SK-N-SH (cell line): ENCODE data around the gene SSBP1. TPM values are rescaled to one million over a fixed set of nuclear protein-coding genes. Genes with fewer than 3 reads are reported as not detected.

Source experiments
- CTCF ChIA-PET: fragments of 300-600, 350-600 bp; formaldehyde crosslinking; extraction: SDS; loops from one replicate; lab custom pipeline; 2021; lab: Yijun Ruan, JAX
- POLR2A ChIA-PET: fragments of 350-600 bp; sonication (Branson Sonifier 250); formaldehyde crosslinking; extraction: SDS; loops from one replicate; lab custom pipeline; 2020; ENCODE audit warnings: antibody characterized with exemption, inconsistent platforms; lab: Yijun Ruan, JAX
- DNase-seq: peaks from one replicate; pipeline ENCODE4 v3.0.0; 2012
- H2AFZ ChIP-seq: fragments of 200-600 bp; sonication (generic); 2 replicates; pipeline ENCODE4 v1.8.1; 2016; ENCODE audit warnings: antibody characterized with exemption, mild to moderate bottlenecking, low read depth
- H3F3A ChIP-seq: fragments of 200-600 bp; sonication (generic); replicated peaks from 2 replicates; pipeline ENCODE3; 2016; ENCODE audit warnings: antibody characterized with exemption, mild to moderate bottlenecking; ENCODE audit not compliant: insufficient read depth
- H3K27ac ChIP-seq, 2 experiments: fragments of 200-500 bp in 1 of 2; fragments of 200-600 bp in 1 of 2; sonication (Bioruptor generic) in 1 of 2; sonication (generic), shearing (Covaris generic) in 1 of 2; 2 replicates each; pipeline versions ENCODE4 v1.5.1 to v1.6.1; 2014 to 2016; ENCODE audit warnings: low read depth in 2 of 2, inconsistent platforms in 1 of 2, low read length in 1 of 2, mild to moderate bottlenecking in 1 of 2, mixed read lengths in 1 of 2
- H3K27me3 ChIP-seq: fragments of 200-600 bp; sonication (generic), shearing (Covaris generic); 2 replicates; pipeline ENCODE4 v1.6.1; 2016; ENCODE audit warnings: mixed run types; ENCODE audit not compliant: insufficient read depth
- H3K36me3 ChIP-seq, 2 experiments: fragments of 200-500 bp in 1 of 2; fragments of 200-600 bp in 1 of 2; sonication (Bioruptor generic) in 1 of 2; sonication (generic) in 1 of 2; replicated peaks in 1 of 2; 2 replicates each; pipeline versions ENCODE3 to v1.5.1; 2014 to 2016; ENCODE audit warnings: low read length in 1 of 2, mild to moderate bottlenecking in 1 of 2; ENCODE audit not compliant: insufficient read depth in 2 of 2, control insufficient read depth in 1 of 2
- H3K4me1 ChIP-seq, 2 experiments: fragments of 200-500 bp in 1 of 2; fragments of 200-600 bp in 1 of 2; sonication (Bioruptor generic) in 1 of 2; sonication (generic), shearing (Covaris generic) in 1 of 2; 2 replicates each; pipeline versions ENCODE4 v1.5.1 to v1.6.1; 2014 to 2016; ENCODE audit warnings: low read depth in 1 of 2, low read length in 1 of 2, mixed run types in 1 of 2; ENCODE audit not compliant: insufficient read depth in 2 of 2, control insufficient read depth in 1 of 2
- H3K4me2 ChIP-seq: fragments of 200-600 bp; sonication (generic), shearing (Covaris generic); 2 replicates; pipeline ENCODE4 v1.6.1; 2017; ENCODE audit warnings: mixed run types
- H3K4me3 ChIP-seq, 2 experiments: fragments of 200-500 bp in 1 of 2; fragments of 200-600 bp in 1 of 2; sonication (Bioruptor generic) in 1 of 2; sonication (generic), shearing (Covaris generic) in 1 of 2; 2 replicates each; pipeline versions ENCODE4 v1.5.1 to v1.8.1; 2014 to 2016; ENCODE audit warnings: low read depth in 2 of 2, inconsistent platforms in 1 of 2, low read length in 1 of 2, mild to moderate bottlenecking in 1 of 2, mixed read lengths in 1 of 2, moderate library complexity in 1 of 2
- H3K79me2 ChIP-seq: fragments of 200-600 bp; sonication (generic); 2 replicates; pipeline ENCODE4 v1.8.1; 2017; ENCODE audit warnings: mild to moderate bottlenecking; ENCODE audit not compliant: insufficient read depth
- H3K9ac ChIP-seq: fragments of 200-600 bp; sonication (generic); 2 replicates; pipeline ENCODE4 v1.6.1; 2017; ENCODE audit warnings: mixed run types
- H3K9me2 ChIP-seq: fragments of 200-600 bp; sonication (generic); 2 replicates; pipeline ENCODE4 v1.6.1; 2017; ENCODE audit warnings: mixed run types
- H3K9me3 ChIP-seq: fragments of 200-600 bp; sonication (generic); 2 replicates; pipeline ENCODE4 v1.6.1; 2017; ENCODE audit warnings: mixed run types, mild to moderate bottlenecking, moderate library complexity
- H4K20me1 ChIP-seq: fragments of 200-600 bp; sonication (generic); 2 replicates; pipeline ENCODE4 v1.6.1; 2017; ENCODE audit warnings: mild to moderate bottlenecking, mixed run types; ENCODE audit not compliant: insufficient read depth
- CHD2 ChIP-seq: fragments of 150-350 bp; IDR thresholded peaks from 2 replicates; pipeline ENCODE4 v1.6.1; 2018; ENCODE audit warnings: low read length; ENCODE audit not compliant: partially characterized antibody
- ELF1 ChIP-seq: IDR thresholded peaks from 2 replicates; pipeline ENCODE4 v1.4.0; 2012
- EP300 ChIP-seq, 2 experiments: IDR thresholded peaks; 2 replicates each; pipeline versions ENCODE4 v1.4.0 to v1.6.1; 2012; ENCODE audit warnings: borderline replicate concordance in 1 of 2, low read depth in 1 of 2, low read length in 1 of 2
- FOSL2 ChIP-seq: IDR thresholded peaks from 2 replicates; pipeline ENCODE4 v1.4.0; 2012; ENCODE audit warnings: low read depth, mild to moderate bottlenecking, moderate library complexity, borderline replicate concordance
- FOXM1 ChIP-seq: IDR thresholded peaks from 2 replicates; pipeline ENCODE4 v1.4.0; 2012; ENCODE audit warnings: low read depth, mild to moderate bottlenecking
- GABPA ChIP-seq: IDR thresholded peaks from 2 replicates; pipeline ENCODE4 v1.4.0; 2012; ENCODE audit warnings: low read depth, mild to moderate bottlenecking
- GATA2 ChIP-seq: sonication (generic); formaldehyde crosslinking; IDR thresholded peaks from 2 replicates; pipeline ENCODE4 v1.5.0; 2020; ENCODE audit warnings: mild to moderate bottlenecking, missing genetic modification reagents
- IRF3 ChIP-seq: fragments of 150-350 bp; IDR thresholded peaks from 2 replicates; pipeline ENCODE4 v1.6.1; 2016; ENCODE audit warnings: mild to moderate bottlenecking, low read depth, low read length
- MAX ChIP-seq: IDR thresholded peaks from 2 replicates; pipeline ENCODE4 v1.4.0; 2012; ENCODE audit warnings: low read depth
- MEF2A ChIP-seq: IDR thresholded peaks from 2 replicates; pipeline ENCODE4 v1.4.0; 2012; ENCODE audit warnings: low read depth, borderline replicate concordance
- MXI1 ChIP-seq: IDR thresholded peaks from 2 replicates; pipeline ENCODE4 v1.6.1; 2012; ENCODE audit warnings: mild to moderate bottlenecking, low read depth, low read length, improper control_type of control experiment
- NFIC ChIP-seq: IDR thresholded peaks from 2 replicates; pipeline ENCODE4 v1.4.0; 2012; ENCODE audit warnings: borderline replicate concordance
- NRF1 ChIP-seq: IDR thresholded peaks from 2 replicates; pipeline ENCODE4 v1.6.1; 2012; ENCODE audit warnings: low read depth, mild to moderate bottlenecking, low read length
- RAD21 ChIP-seq: IDR thresholded peaks from 2 replicates; pipeline ENCODE4 v1.6.1; 2012; ENCODE audit warnings: mild to moderate bottlenecking, low read length
- RCOR1 ChIP-seq: fragments of 150-350 bp; IDR thresholded peaks from 2 replicates; pipeline ENCODE4 v1.6.1; 2017; ENCODE audit warnings: antibody characterized with exemption, low read length
- RXRA ChIP-seq: IDR thresholded peaks from 2 replicates; pipeline ENCODE4 v1.4.0; 2012; ENCODE audit warnings: low read depth, mild to moderate bottlenecking, borderline replicate concordance
- SIN3A ChIP-seq: IDR thresholded peaks from 2 replicates; pipeline ENCODE4 v1.6.1; 2012; ENCODE audit warnings: low read depth, mild to moderate bottlenecking, low read length, moderate library complexity, borderline replicate concordance
- SMC3 ChIP-seq: IDR thresholded peaks from 2 replicates; pipeline ENCODE4 v1.6.1; 2012; ENCODE audit warnings: low read depth, low read length, improper control_type of control experiment
- TCF12 ChIP-seq: IDR thresholded peaks from 2 replicates; pipeline ENCODE4 v1.4.0; 2012
- TEAD4 ChIP-seq: IDR thresholded peaks from 2 replicates; pipeline ENCODE4 v1.4.0; 2012; ENCODE audit warnings: mild to moderate bottlenecking, borderline replicate concordance; ENCODE audit not compliant: insufficient read depth
- WGBS: methylation state at CpG from one replicate; pipeline ENCODE4 v1.1.6; 2017; ENCODE audit warnings: low lambda C conversion rate; 5-methylcytosine and 5-hydroxymethylcytosine counted together
- polyA plus RNA-seq, 3 experiments: library from polyadenylated mRNA; depleted of rRNA; stranded (reverse); fragments of >200 nt; gene quantifications; 2 replicates each; pipeline ENCODE4 v1.2.3, GENCODE V29; 2012

Gene SSBP1
- polyA plus RNA-seq, 1 of the 3 experiments (the other 2 are of a cell fraction) = 212 TPM

- Histone ChIP-seq H3K9me3 (no peaks in the 10 kb centered on the region), H2AFZ (peak overlapping the region; percentile 49; the same call in 1 of the 2 replicates), H4K20me1 (peaks cover 23% of the 10 kb centered on the region), H3F3A (peaks cover 9% of the 10 kb centered on the region), H3K4me1 (peaks cover 14 to 17% of the 10 kb centered on the region in 2 experiments; a peak in 3 of 4 replicates), H3K9ac (peak overlapping the region; percentile 63; the same call in 1 of the 2 replicates), H3K9me2 (no peaks in the 10 kb centered on the region), H3K36me3 (no peaks in the 10 kb centered on the region), H3K4me2 (peak overlapping the region; percentile 63; the same call in 1 of the 2 replicates), H3K27ac (peak overlapping the region; percentile 38 to 45; a peak in 2 of 4 replicates), H3K27me3 (no peaks in the 10 kb centered on the region), H3K79me2 (peaks cover 41% of the 10 kb centered on the region), H3K4me3 (peak overlapping the region; percentile 77 to 81)
- WGBS = under 1% methylated on average over 25 of the region's 59 CpGs
- POLR2A ChIA-PET = interaction anchor here (1.0 kb wide), 2 partner anchors 36 to 1005 kb away, joined by 3 to 4 read pairs; partner anchors contain the start of genes NDUFB2 and SSBP1
- DNase-seq = peak; percentile 89
- TF ChIP-seq MAX (peak; percentile 64; the same call in 1 of the 2 replicates), TEAD4 (no peak), CHD2 (no peak), MXI1 (peak; percentile 75; the same call in 1 of the 2 replicates), FOXM1 (no peak), SIN3A (no peak), MEF2A (no peak), ELF1 (no peak), EP300 (IDR thresholded peaks at IDR 0.05; ENCODE audit: borderline replicate concordance in 1 of 2, low read depth in 1 of 2, low read length in 1 of 2) (no peak), IRF3 (no peak), RXRA (no peak), NFIC (no peak), GABPA (no peak), NRF1 (peak; percentile 26; the same call in 1 of the 2 replicates), GATA2 (no peak)
- CTCF ChIA-PET = interaction anchor here (0.6 to 4.2 kb wide), 12 partner anchors 13 to 689 kb away, joined by 3 to 25 read pairs (median 4); partner anchors contain the start of genes MRPS33 and SSBP1
Observed at GRCh38 chr7:141701489-141702046, 36.6 kb upstream of the SSBP1 start.

GRCh38 chr7:141702047-141702567 lies 36.1 kb upstream of the SSBP1 start, which contains the start of gene DENND11:
Gene DENND11 (minus strand): TSS chr7:141702166. CDS start chr7:141702153, 13 bp downstream.
- H3K9me3 ChIP-seq = no peaks in the 10 kb centered on the region
- peak; percentile 97 for DNase-seq
- H3K27me3 ChIP-seq = no peaks in the 10 kb centered on the region
- POLR2A ChIA-PET = interaction anchor here (1.0 kb wide), 2 partner anchors 36 to 1006 kb away, joined by 3 to 4 read pairs; partner anchors contain the start of genes NDUFB2 and SSBP1
- H3K4me2 ChIP-seq = peak within 1 kb of the TSS; percentile 88
- H2AFZ ChIP-seq = peak within 1 kb of the TSS; percentile 91
- WGBS = under 1% methylated on average over 28 of the region's 62 CpGs
- H3K9ac ChIP-seq = peak within 1 kb of the TSS; percentile 71
- CTCF ChIA-PET = interaction anchor here (0.7 to 4.2 kb wide), 11 partner anchors 12 to 689 kb away, joined by 3 to 25 read pairs (median 4); partner anchors contain the start of genes MRPS33 and SSBP1
- H3K4me3 ChIP-seq = peak within 1 kb of the TSS; percentile 80 to 81
- no peaks in the 10 kb centered on the region for H3K9me2 ChIP-seq
- H3K4me1 ChIP-seq = peaks cover 9 to 17% of the 10 kb centered on the region in 2 experiments; a peak in 3 of 4 replicates
- peaks cover 5% of the 10 kb centered on the region for H3F3A ChIP-seq
- H4K20me1 ChIP-seq = peaks cover 17% of the 10 kb centered on the region
- peaks cover 35% of the 10 kb centered on the region for H3K79me2 ChIP-seq
- TF ChIP-seq SMC3 (no peak), RAD21 (no peak), TCF12 (no peak), RCOR1 (no peak), RXRA (no peak), FOSL2 (no peak), MAX (no peak), NFIC (no peak)
- peak within 1 kb of the TSS; percentile 38 to 66; a peak in 2 of 4 replicates for H3K27ac ChIP-seq
- H3K36me3 ChIP-seq = no peaks in the 10 kb centered on the region
